Testis (tissue), 3 donors: ENCODE measurements around the gene IPO11. TPM values are rescaled to one million over a fixed set of nuclear protein-coding genes. Genes with fewer than 3 reads are reported as not detected.

ENCODE experiments used
- DNase-seq: peaks from one replicate; pipeline ENCODE4 v3.0.0-alpha.2; 2019
- H3K27ac ChIP-seq, 2 donors: fragments of 200-600 bp; sonication (generic); one replicate each; pipeline ENCODE4 v1.5.1; 2019
- H3K27me3 ChIP-seq: fragments of 200-600 bp; sonication (generic); one replicate; pipeline ENCODE4 v1.5.1; 2019
- H3K36me3 ChIP-seq: fragments of 200-600 bp; sonication (generic); one replicate; pipeline ENCODE4 v1.5.1; 2017; ENCODE audit warnings: low read depth; ENCODE audit errors: missing control alignments
- H3K4me1 ChIP-seq: fragments of 200-600 bp; sonication (generic); one replicate; pipeline ENCODE4 v1.5.1; 2019
- H3K4me3 ChIP-seq, 2 donors: fragments of 200-600 bp; sonication (generic); one replicate each; pipeline ENCODE4 v1.5.1; 2017 to 2019
- H3K9me3 ChIP-seq: fragments of 200-600 bp; sonication (generic); one replicate; pipeline ENCODE4 v1.5.1; 2017
- CTCF ChIP-seq, 3 experiments: fragments of 450-650 bp in 2 of 3; fragments of 200-600 bp in 1 of 3; sonication (generic) in 1 of 3; IDR thresholded peaks; one replicate each; pipeline ENCODE4 v1.5.1; 2016 to 2019; ENCODE audit warnings: antibody characterized with exemption in 3 of 3, mild to moderate bottlenecking in 2 of 3, moderate library complexity in 1 of 3
- POLR2A ChIP-seq: fragments of 450-650 bp; IDR thresholded peaks from one replicate; pipeline ENCODE4 v1.6.1; 2017; ENCODE audit warnings: antibody characterized with exemption, mild to moderate bottlenecking, moderate library complexity
- WGBS, 2 donors: methylation state at CpG; one replicate each; pipeline ENCODE4 v1.1.5; 2018; 5-methylcytosine and 5-hydroxymethylcytosine counted together
- intact Hi-C: fragments of 100-400 bp; cut with DNase I; formaldehyde crosslinking; loops from one replicate; pipeline ENCODE4 v1.15.1; 2023; ENCODE audit warnings: low total_unique reads
- polyA plus RNA-seq: library from polyadenylated mRNA; stranded (reverse); fragments of 350-450 nt; fragmentation: Illumina TruSeq; extraction: RNeasy Lipid Tissue Mini Kit (QIAGEN cat#74804); gene quantifications from one replicate; pipeline ENCODE4 v1.2.3, GENCODE V29; 2014; ENCODE audit warnings: low read depth, low replicate concordance; ENCODE audit not compliant: insufficient read depth
- total RNA-seq, 2 donors: library from RNA; depleted of rRNA; stranded (reverse); fragments of >200 nt; gene quantifications; one replicate each; pipeline ENCODE4 v1.2.3, GENCODE V29; 2016

IPO11 gene
- total and polyA plus RNA-seq, 3 donors from 2014 or later, result 50.3 to 74.5 (median 67.3) TPM

DNA sequence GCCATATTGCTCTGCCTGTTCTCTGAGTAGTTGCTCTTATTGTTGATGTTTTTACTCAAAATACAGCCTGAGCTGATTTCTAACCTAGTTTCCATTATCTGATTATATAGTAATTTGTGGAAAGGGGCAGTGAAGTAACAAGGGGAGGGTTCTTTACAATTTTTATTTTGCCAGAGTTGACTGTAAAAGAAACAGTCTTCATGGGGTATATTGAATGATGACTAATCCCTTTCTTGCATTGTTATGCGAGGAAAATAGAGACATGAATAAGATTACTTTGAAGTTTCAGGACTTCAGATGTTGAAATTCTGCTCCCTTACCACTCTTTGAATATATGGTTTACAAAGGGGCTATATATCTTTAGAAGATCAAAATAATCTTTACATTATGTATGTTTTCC, 156.9 kb downstream of the IPO11 start:
- H3K27ac ChIP-seq, result no peak overlapping the region
- H3K9me3 ChIP-seq, result no peaks in the 10 kb centered on the region
- H3K27me3 ChIP-seq, result no peaks in the 10 kb centered on the region
- no peak overlapping the region for H3K4me3 ChIP-seq
- no peaks in the 10 kb centered on the region for H3K36me3 ChIP-seq
- 78 to 89% methylated on average over 1 of the region's 1 CpG for WGBS, 2 donors
- TF ChIP-seq CTCF (IDR thresholded peaks at IDR 0.05), result no peak
- TF ChIP-seq POLR2A, result no peak
- no peak for DNase-seq
- no peaks in the 10 kb centered on the region for H3K4me1 ChIP-seq
- intact Hi-C loops, result no loop called here

DNA sequence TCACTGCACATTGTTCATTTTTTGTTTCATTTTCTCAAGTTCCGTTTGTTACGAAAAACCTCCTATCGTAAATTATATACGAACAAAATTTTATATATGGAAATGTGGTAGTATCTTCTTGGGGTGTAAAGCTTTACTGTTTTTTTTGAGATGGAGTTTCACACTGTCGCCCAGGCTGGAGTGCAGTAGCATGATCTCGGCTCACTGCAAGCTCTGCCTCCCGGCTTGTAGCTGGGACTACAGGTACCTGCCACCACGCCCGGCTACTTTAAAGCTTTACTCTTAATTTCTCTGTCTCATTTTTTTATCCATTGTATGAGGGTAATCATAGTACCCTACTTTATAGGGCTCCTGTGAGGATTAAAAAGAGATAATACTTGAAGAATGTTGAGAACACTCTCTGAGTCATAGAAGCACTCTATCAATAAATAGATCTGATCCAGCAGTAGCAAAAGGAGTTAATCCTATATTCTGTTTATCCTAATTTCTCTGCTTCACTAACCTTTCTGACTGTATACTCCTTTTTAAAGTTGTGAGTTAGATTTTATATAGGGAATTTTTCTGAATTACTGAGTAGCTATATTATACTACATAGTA, 160.5 kb downstream of the IPO11 start:
- DNase-seq, result no peak
- intact Hi-C loops, result no loop called here
- H3K27ac ChIP-seq, result no peak overlapping the region
- no peaks in the 10 kb centered on the region for H3K36me3 ChIP-seq
- 89 to 93% methylated on average over 9 of the region's 9 CpGs for WGBS, 2 donors
- H3K9me3 ChIP-seq, result no peaks in the 10 kb centered on the region
- H3K27me3 ChIP-seq, result no peaks in the 10 kb centered on the region
- no peak overlapping the region for H3K4me3 ChIP-seq
- TF ChIP-seq POLR2A (no peak), CTCF (IDR thresholded peaks at IDR 0.05) (no peak)
- H3K4me1 ChIP-seq, result no peaks in the 10 kb centered on the region

DNA sequence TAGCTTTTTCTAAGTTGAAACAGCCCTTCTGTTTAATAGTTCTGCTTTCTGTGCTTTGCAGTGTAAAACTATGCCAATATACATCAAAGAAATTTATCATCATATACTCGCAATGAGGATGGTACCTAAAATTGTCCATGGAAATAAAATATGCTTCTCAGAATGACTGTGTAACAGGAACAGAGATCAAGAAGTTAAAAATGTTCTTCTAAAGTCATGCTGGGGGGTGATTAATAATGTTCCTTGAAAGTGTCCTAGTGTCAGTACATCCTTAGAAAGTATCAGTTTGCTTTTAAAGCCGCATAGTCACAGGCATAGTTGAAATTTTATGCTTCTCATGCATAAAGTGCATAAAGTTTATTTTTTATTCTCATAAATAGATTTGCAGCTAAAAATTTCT, 162.0 kb downstream of the IPO11 start:
- H3K9me3 ChIP-seq, result no peaks in the 10 kb centered on the region
- intact Hi-C loops, result no loop called here
- no peaks in the 10 kb centered on the region for H3K36me3 ChIP-seq
- no peak for DNase-seq
- no peaks in the 10 kb centered on the region for H3K4me1 ChIP-seq
- H3K27me3 ChIP-seq, result no peaks in the 10 kb centered on the region
- H3K27ac ChIP-seq, result no peak overlapping the region
- WGBS, 2 donors, result 85 to 90% methylated on average over 2 of the region's 2 CpGs
- TF ChIP-seq POLR2A (no peak), CTCF (IDR thresholded peaks at IDR 0.05) (no peak)
- H3K4me3 ChIP-seq, result no peak overlapping the region

- Histone ChIP-seq H3K36me3 (no peaks in the 10 kb centered on the region), H3K27ac (no peak overlapping the region), H3K4me1 (no peaks in the 10 kb centered on the region), H3K27me3 (no peaks in the 10 kb centered on the region), H3K9me3 (no peaks in the 10 kb centered on the region), H3K4me3 (no peak overlapping the region)
- no peak for TF ChIP-seq CTCF (IDR thresholded peaks at IDR 0.05)
- no peak for TF ChIP-seq POLR2A
- intact Hi-C loops, result no loop called here
- 74 to 77% methylated on average over 2 of the region's 2 CpGs for WGBS, 2 donors
- no peak for DNase-seq
These were observed 162.5 kb downstream of the IPO11 start for GRCh38 chr5:62575066-62575465.

GRCh38 chr5:62575489-62575888, 162.9 kb downstream of the IPO11 start:
- no peak overlapping the region for H3K27ac ChIP-seq
- H3K4me1 ChIP-seq, result no peaks in the 10 kb centered on the region
- no peaks in the 10 kb centered on the region for H3K9me3 ChIP-seq
- intact Hi-C loops, result no loop called here
- H3K4me3 ChIP-seq, result no peak overlapping the region
- H3K27me3 ChIP-seq, result no peaks in the 10 kb centered on the region
- no peak for TF ChIP-seq POLR2A
- TF ChIP-seq CTCF (IDR thresholded peaks at IDR 0.05), result no peak
- DNase-seq, result no peak
- 70 to 71% methylated on average over 1 of the region's 1 CpG for WGBS, 2 donors
- no peaks in the 10 kb centered on the region for H3K36me3 ChIP-seq
